Measurements from ENCODE around the gene ZNF212.
A peak's percentile ranks its signal among the peaks of the same experiment; 100 is the strongest.

Gene ZNF212

GRCh38 chr7:149261829-149262617 lies 22.6 kb downstream of the ZNF212 start, which contains the start of gene ZNF783 (continued):
- no peak for TF ChIP-seq ZNF645 (tag by site-specific recombination; IDR thresholded peaks at IDR 0.05)
- TF ChIP-seq ZNF707 (tag by site-specific recombination; IDR thresholded peaks at IDR 0.05), result no peak
- TF ChIP-seq ZNF354C (tag by site-specific recombination; IDR thresholded peaks at IDR 0.05; ENCODE audit: borderline replicate concordance, low read depth), result no peak
- TF ChIP-seq GLIS1 (tag by site-specific recombination; IDR thresholded peaks at IDR 0.05), result peak; percentile 69; the same call in 1 of the 2 replicates
- peak; percentile 85 for TF ChIP-seq ZSCAN30 (tag by site-specific recombination; IDR thresholded peaks at IDR 0.05)
- no peak for TF ChIP-seq ZNF157 (tag by site-specific recombination; IDR thresholded peaks at IDR 0.05)
- no peak for TF ChIP-seq GLI4 (tag by site-specific recombination; IDR thresholded peaks at IDR 0.05)
- no peak for TF ChIP-seq ZBTB7A (tag by site-specific recombination; IDR thresholded peaks at IDR 0.05; ENCODE audit: low read depth)
- TF ChIP-seq, protein P1, sequence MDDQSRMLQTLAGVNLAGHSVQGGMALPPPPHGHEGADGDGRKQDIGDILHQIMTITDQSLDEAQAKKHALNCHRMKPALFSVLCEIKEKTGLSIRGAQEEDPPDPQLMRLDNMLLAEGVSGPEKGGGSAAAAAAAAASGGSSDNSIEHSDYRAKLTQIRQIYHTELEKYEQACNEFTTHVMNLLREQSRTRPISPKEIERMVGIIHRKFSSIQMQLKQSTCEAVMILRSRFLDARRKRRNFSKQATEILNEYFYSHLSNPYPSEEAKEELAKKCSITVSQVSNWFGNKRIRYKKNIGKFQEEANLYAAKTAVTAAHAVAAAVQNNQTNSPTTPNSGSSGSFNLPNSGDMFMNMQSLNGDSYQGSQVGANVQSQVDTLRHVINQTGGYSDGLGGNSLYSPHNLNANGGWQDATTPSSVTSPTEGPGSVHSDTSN (CRISPR knock-in tag; IDR thresholded peaks at IDR 0.05), result peak; percentile 68
- no peak for TF ChIP-seq ZNF76 (tag by site-specific recombination; IDR thresholded peaks at IDR 0.05; ENCODE audit: borderline replicate concordance, low read depth)
- TF ChIP-seq ZNF660 (tag by site-specific recombination; IDR thresholded peaks at IDR 0.05), result peak; percentile 94
- no peak for TF ChIP-seq ZNF114 (tag by site-specific recombination; IDR thresholded peaks at IDR 0.05)
- no peak for TF ChIP-seq ZNF529 (tag by site-specific recombination; IDR thresholded peaks at IDR 0.05; ENCODE audit: insufficient replicate concordance)
- peak; percentile 83; the same call in 1 of the 2 replicates for TF ChIP-seq EGR2 (tag by site-specific recombination; IDR thresholded peaks at IDR 0.05; ENCODE audit: low read depth)
- no peak for TF ChIP-seq ZNF624 (tag by site-specific recombination; IDR thresholded peaks at IDR 0.05)
- TF ChIP-seq, protein P2, sequence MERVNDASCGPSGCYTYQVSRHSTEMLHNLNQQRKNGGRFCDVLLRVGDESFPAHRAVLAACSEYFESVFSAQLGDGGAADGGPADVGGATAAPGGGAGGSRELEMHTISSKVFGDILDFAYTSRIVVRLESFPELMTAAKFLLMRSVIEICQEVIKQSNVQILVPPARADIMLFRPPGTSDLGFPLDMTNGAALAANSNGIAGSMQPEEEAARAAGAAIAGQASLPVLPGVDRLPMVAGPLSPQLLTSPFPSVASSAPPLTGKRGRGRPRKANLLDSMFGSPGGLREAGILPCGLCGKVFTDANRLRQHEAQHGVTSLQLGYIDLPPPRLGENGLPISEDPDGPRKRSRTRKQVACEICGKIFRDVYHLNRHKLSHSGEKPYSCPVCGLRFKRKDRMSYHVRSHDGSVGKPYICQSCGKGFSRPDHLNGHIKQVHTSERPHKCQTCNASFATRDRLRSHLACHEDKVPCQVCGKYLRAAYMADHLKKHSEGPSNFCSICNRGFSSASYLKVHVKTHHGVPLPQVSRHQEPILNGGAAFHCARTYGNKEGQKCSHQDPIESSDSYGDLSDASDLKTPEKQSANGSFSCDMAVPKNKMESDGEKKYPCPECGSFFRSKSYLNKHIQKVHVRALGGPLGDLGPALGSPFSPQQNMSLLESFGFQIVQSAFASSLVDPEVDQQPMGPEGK (tag by site-specific recombination; IDR thresholded peaks at IDR 0.05), result peak; percentile 56
- peak; percentile 47; the same call in 1 of the 2 replicates for TF ChIP-seq ZNF596 (tag by site-specific recombination; IDR thresholded peaks at IDR 0.05)
- TF ChIP-seq ZNF555 (tag by site-specific recombination; conservative IDR thresholded peaks at IDR 0.05), result no peak
- TF ChIP-seq, protein P3, sequence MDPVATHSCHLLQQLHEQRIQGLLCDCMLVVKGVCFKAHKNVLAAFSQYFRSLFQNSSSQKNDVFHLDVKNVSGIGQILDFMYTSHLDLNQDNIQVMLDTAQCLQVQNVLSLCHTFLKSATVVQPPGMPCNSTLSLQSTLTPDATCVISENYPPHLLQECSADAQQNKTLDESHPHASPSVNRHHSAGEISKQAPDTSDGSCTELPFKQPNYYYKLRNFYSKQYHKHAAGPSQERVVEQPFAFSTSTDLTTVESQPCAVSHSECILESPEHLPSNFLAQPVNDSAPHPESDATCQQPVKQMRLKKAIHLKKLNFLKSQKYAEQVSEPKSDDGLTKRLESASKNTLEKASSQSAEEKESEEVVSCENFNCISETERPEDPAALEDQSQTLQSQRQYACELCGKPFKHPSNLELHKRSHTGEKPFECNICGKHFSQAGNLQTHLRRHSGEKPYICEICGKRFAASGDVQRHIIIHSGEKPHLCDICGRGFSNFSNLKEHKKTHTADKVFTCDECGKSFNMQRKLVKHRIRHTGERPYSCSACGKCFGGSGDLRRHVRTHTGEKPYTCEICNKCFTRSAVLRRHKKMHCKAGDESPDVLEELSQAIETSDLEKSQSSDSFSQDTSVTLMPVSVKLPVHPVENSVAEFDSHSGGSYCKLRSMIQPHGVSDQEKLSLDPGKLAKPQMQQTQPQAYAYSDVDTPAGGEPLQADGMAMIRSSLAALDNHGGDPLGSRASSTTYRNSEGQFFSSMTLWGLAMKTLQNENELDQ (tag by site-specific recombination; IDR thresholded peaks at IDR 0.05; ENCODE audit: low read depth), result no peak
- no peak for TF ChIP-seq ATF2 (tag by site-specific recombination; IDR thresholded peaks at IDR 0.05; ENCODE audit: low read depth)
- TF ChIP-seq, protein P4, sequence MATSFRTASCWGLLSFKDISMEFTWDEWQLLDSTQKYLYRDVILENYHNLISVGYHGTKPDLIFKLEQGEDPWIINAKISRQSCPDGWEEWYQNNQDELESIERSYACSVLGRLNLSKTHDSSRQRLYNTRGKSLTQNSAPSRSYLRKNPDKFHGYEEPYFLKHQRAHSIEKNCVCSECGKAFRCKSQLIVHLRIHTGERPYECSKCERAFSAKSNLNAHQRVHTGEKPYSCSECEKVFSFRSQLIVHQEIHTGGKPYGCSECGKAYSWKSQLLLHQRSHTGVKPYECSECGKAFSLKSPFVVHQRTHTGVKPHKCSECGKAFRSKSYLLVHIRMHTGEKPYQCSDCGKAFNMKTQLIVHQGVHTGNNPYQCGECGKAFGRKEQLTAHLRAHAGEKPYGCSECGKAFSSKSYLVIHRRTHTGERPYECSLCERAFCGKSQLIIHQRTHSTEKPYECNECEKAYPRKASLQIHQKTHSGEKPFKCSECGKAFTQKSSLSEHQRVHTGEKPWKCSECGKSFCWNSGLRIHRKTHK (tag by site-specific recombination; IDR thresholded peaks at IDR 0.05), result no peak
- TF ChIP-seq ZBTB48 (tag by site-specific recombination; IDR thresholded peaks at IDR 0.05), result peak; percentile 23; the same call in 1 of the 2 replicates
- peak; percentile 91 for TF ChIP-seq ZFHX2 (tag by site-specific recombination; conservative IDR thresholded peaks at IDR 0.05)

Data from HEK293 (cell line).